Esophagus squamous epithelium (tissue), 4 donors: ENCODE data around the gene CAPZB.

Source experiments
- CTCF ChIP-seq, 6 experiments: fragments of 450-650 bp in 4 of 6; fragments of 200-600 bp in 2 of 6; sonication (generic) in 2 of 6; IDR thresholded peaks; one replicate each; pipeline ENCODE4 v1.5.1; 2016 to 2019; ENCODE audit warnings: antibody characterized with exemption in 6 of 6, mild to moderate bottlenecking in 4 of 6, moderate library complexity in 4 of 6
- POLR2A ChIP-seq, 4 donors: fragments of 450-650 bp; IDR thresholded peaks; one replicate each; pipeline ENCODE4 v1.6.1; 2017; ENCODE audit warnings: antibody characterized with exemption in 4 of 4, mild to moderate bottlenecking in 4 of 4, moderate library complexity in 3 of 4

GRCh38 chr1:19368050-19368449 lies 117.3 kb downstream of the CAPZB start:
- TF ChIP-seq CTCF (IDR thresholded peaks at IDR 0.05): no peak
- no peak for TF ChIP-seq POLR2A (IDR thresholded peaks at IDR 0.05)
